ENCODE results near the gene GRK5.

GRCh38 chr10:119235356-119235755, 28.0 kb downstream of the GRK5 start:
- no peak for TF ChIP-seq CTCF (IDR thresholded peaks at IDR 0.05)
- no peak for TF ChIP-seq POLR2A (IDR thresholded peaks at IDR 0.05)

Measured in thyroid gland (tissue), 4 donors.